ENCODE data around the gene WASHC3. TPM values are rescaled to one million over a fixed set of nuclear protein-coding genes. Genes with fewer than 3 reads are reported as not detected.

WASHC3 gene
- total and polyA plus RNA-seq, 10 of the 15 experiments (the other 5 are each of a cell fraction or from before 2014, with no cell fraction given): 18.8 to 106 (median 64.3) TPM

- Histone ChIP-seq H3K4me3 (no peak overlapping the region), H3K4me2 (ENCODE audit: control insufficient read depth, insufficient read depth) (no peak overlapping the region), H3K9ac (ENCODE audit: control insufficient read depth, insufficient read depth, low read length) (no peak overlapping the region), H3K36me3 (ENCODE audit: control insufficient read depth in 2 of 2, insufficient read depth in 2 of 2, low read length in 1 of 2) (peaks cover 0 to 18% of the 10 kb centered on the region in 2 experiments; a peak in 3 of 4 replicates), H3K4me1 (ENCODE audit: control insufficient read depth, insufficient read depth, low read length) (no peaks in the 10 kb centered on the region), H3K27me3 (replicated peaks in 1 of 2; ENCODE audit: control insufficient read depth in 2 of 2, insufficient read depth in 2 of 2, low read length in 1 of 2) (no peaks in the 10 kb centered on the region), H4K20me1 (ENCODE audit: control insufficient read depth, insufficient read depth) (no peaks in the 10 kb centered on the region), H3K79me2 (ENCODE audit: control insufficient read depth, insufficient read depth, low read length) (peaks cover 2% of the 10 kb centered on the region), H2AFZ (ENCODE audit: control insufficient read depth, low read depth, low read length) (no peak overlapping the region), H3K27ac (ENCODE audit: control insufficient read depth, insufficient read depth) (no peak overlapping the region), H3K9me3 (replicated peaks; ENCODE audit: control insufficient read depth, insufficient read depth, low read length) (no peaks in the 10 kb centered on the region)
- in situ Hi-C loops (cut with MboI) (no loop called here), intact Hi-C loops (cut with micrococcal nuclease; ENCODE audit: unreplicated experiment) (no loop called here)
- ChIA-PET CTCF (no interaction called here), SMC1A (ENCODE audit: uncharacterized antibody, unreplicated experiment) (interaction anchor here (0.8 to 1.2 kb wide), 3 partner anchors 15 to 97 kb away, joined by 3 to 6 read pairs (median 3); no protein-coding TSS in a partner anchor), POLR2A (no interaction called here), RAD21 (ENCODE audit: unreplicated experiment) (interaction anchor here (0.8 kb wide), 1 partner anchor 459 kb away, joined by 3 read pairs; no protein-coding TSS in a partner anchor)
- ATAC-seq (no peak), FAIRE-seq (no peak), DNase-seq (ENCODE audit: low read depth, low spot score) (no peak)
- BruUV-seq (replicated peaks): no TSS peak
- no peak for TF ChIP-seq RAD21 (IDR thresholded peaks at IDR 0.05; ENCODE audit: insufficient read depth, low read depth, low read length)
- TF ChIP-seq JUNB (IDR thresholded peaks at IDR 0.05): peak; percentile 53; the same call in 1 of the 2 replicates
- 0% methylated on average over 1 of the region's 1 CpG for WGBS (ENCODE audit: insufficient coverage, insufficient replicate concordance, low lambda C conversion rate, missing lambda C conversion rate)
Measured at GRCh38 chr12:102016472-102016871, 45.3 kb downstream of the WASHC3 start.

- peak; percentile 86 for FAIRE-seq
- TF ChIP-seq MTA3 (IDR thresholded peaks at IDR 0.05; ENCODE audit: borderline replicate concordance, low read length) (peak; percentile 33; the same call in 1 of the 2 replicates), TCF12 (IDR thresholded peaks at IDR 0.05; ENCODE audit: low read depth, low read length) (0 out of 2 replicates have a peak, but pooled peaks have one; percentile 2), MEF2A (IDR thresholded peaks at IDR 0.05; ENCODE audit: insufficient read depth, low read depth, low read length) (peak; percentile 31; the same call in 1 of the 2 replicates), FOXM1 (IDR thresholded peaks at IDR 0.05; ENCODE audit: low read depth, low read length) (0 out of 2 replicates have a peak, but pooled peaks have one; percentile 38), BCLAF1 (IDR thresholded peaks at IDR 0.05) (no peak), SRF (IDR thresholded peaks at IDR 0.05; ENCODE audit: low read depth in 2 of 2, low read length in 2 of 2) (no peak), POLR2AphosphoS2 (IDR thresholded peaks at IDR 0.05; ENCODE audit: low read depth, low read length) (no peak), ZBED1 (IDR thresholded peaks at IDR 0.05; ENCODE audit: borderline replicate concordance) (peak; percentile 49; the same call in 1 of the 2 replicates), POLR2AphosphoS5 (IDR thresholded peaks at IDR 0.05; ENCODE audit: low read length) (peak; percentile 53; the same call in 1 of the 2 replicates), MTA2 (IDR thresholded peaks at IDR 0.05; ENCODE audit: low read depth) (peak; percentile 24; the same call in 1 of the 2 replicates)
Measured at GRCh38 chr12:102010265-102010994, 51.4 kb downstream of the WASHC3 start.

More at GRCh38 chr12:102010265-102010994, 51.4 kb downstream of the WASHC3 start:
- POLR2A ChIA-PET: interaction anchor here (1.0 to 1.1 kb wide), 2 partner anchors 11 to 51 kb away, joined by 4 read pairs; partner anchors contain the start of gene WASHC3
- SMC1A ChIA-PET (ENCODE audit: uncharacterized antibody, unreplicated experiment): interaction anchor here (0.5 to 2.0 kb wide), 13 partner anchors 10 to 1170 kb away, joined by 3 to 8 read pairs (median 5); partner anchors contain the start of gene WASHC3
- WGBS (ENCODE audit: insufficient coverage, insufficient replicate concordance, low lambda C conversion rate, missing lambda C conversion rate): 1% methylated on average over 8 of the region's 8 CpGs
- H3K27ac ChIP-seq (ENCODE audit: control insufficient read depth, insufficient read depth): peak overlapping the region; percentile 93
- H3K4me2 ChIP-seq (ENCODE audit: control insufficient read depth, insufficient read depth): peak overlapping the region; percentile 95
- H3K4me3 ChIP-seq: peak overlapping the region; percentile 42; the same call in 1 of the 2 replicates
- no peaks in the 10 kb centered on the region for H4K20me1 ChIP-seq (ENCODE audit: control insufficient read depth, insufficient read depth)
- DNase-seq (ENCODE audit: low read depth, low spot score) (peak; percentile 84), ATAC-seq (peak; percentile 98)
- H2AFZ ChIP-seq (ENCODE audit: control insufficient read depth, low read depth, low read length): peak overlapping the region; percentile 90
- in situ Hi-C loops (cut with MboI) (no loop called here), intact Hi-C loops (cut with micrococcal nuclease; ENCODE audit: unreplicated experiment) (loop anchor here (1.0 to 5.0 kb wide), 3 partner anchors 51 to 94 kb away; partner anchors contain the start of gene WASHC3)
- peak overlapping the region; percentile 65 for H3K9ac ChIP-seq (ENCODE audit: control insufficient read depth, insufficient read depth, low read length)
- peaks cover 21% of the 10 kb centered on the region for H3K4me1 ChIP-seq (ENCODE audit: control insufficient read depth, insufficient read depth, low read length)
- RAD21 ChIA-PET (ENCODE audit: unreplicated experiment): interaction anchor here (0.8 to 2.2 kb wide), 8 partner anchors 10 to 79 kb away, joined by 3 to 5 read pairs (median 3); no protein-coding TSS in a partner anchor
- H3K79me2 ChIP-seq (ENCODE audit: control insufficient read depth, insufficient read depth, low read length): peaks cover 15% of the 10 kb centered on the region
- no peaks in the 10 kb centered on the region for H3K9me3 ChIP-seq (replicated peaks; ENCODE audit: control insufficient read depth, insufficient read depth, low read length)
- H3K27me3 ChIP-seq (replicated peaks in 1 of 2; ENCODE audit: control insufficient read depth in 2 of 2, insufficient read depth in 2 of 2, low read length in 1 of 2): no peaks in the 10 kb centered on the region
- CTCF ChIA-PET: interaction anchor here (0.7 to 1.5 kb wide), 4 partner anchors 70 to 179 kb away, joined by 3 read pairs; no protein-coding TSS in a partner anchor
- BruUV-seq (replicated peaks): TSS peak; percentile 9
- peaks cover 0 to 4% of the 10 kb centered on the region in 2 experiments; a peak in 1 of 4 replicates for H3K36me3 ChIP-seq (ENCODE audit: control insufficient read depth in 2 of 2, insufficient read depth in 2 of 2, low read length in 1 of 2)
